CD4-positive, alpha-beta T cell treated with Interleukin-6 for 4 hours (primary cell): ENCODE data around the gene SH3YL1.

ENCODE experiments used
- DNase-seq: peaks from one replicate; pipeline ENCODE4 v3.0.0-alpha.2; 2020; ENCODE audit warnings: mixed read lengths

SH3YL1 gene

GRCh38 chr2:263774-264492 lies at the start of gene SH3YL1:
Gene SH3YL1 (minus strand): TSS chr2:264032. CDS start chr2:263984, 48 bp downstream.
- peak; percentile 76 for DNase-seq

DNA sequence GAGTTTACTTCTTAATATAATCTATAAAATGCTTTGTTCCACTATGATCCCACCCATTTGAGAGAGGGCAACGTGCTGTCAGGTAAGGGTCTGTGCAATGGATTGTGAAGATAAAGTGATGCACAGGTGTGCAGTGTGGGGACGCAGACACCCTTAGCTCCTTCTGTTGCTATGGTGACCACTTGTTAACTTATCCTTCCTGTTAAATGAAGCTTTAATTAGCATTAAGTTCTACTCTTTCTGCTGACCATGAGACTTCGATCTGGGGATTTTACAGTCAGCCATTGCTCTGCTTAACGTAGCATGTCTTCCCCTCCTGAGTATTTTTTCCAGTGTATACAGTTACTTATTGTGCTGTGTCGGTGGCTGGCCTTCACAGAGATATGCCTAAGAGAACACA lies 47.2 kb upstream of the SH3YL1 start:
- DNase-seq, result no peak

DNA sequence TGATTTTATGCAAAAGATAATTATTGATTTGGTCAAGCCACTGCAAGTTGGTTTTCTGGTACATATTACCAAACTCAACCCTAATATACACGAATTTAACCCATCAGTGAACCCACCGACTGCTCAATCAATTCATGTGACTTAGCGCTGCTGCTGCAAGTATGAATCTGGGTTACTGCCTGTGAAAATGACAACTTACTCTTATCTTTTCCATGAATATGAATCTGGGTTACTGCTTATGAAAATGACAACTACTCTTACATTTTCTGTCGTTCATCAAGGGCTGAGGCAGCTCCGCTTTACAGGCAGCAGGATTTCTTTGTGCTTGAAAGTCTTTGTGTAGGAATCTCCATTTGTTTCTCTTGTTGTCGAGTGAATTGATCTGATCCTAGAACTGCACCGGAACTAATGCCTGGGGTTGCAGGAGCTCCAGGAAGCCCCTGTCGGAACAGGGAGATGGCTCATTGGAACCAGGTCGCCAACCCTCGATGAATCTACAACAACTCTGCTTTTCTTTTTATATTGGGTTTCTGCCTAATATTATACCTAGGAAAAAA lies 46.2 kb upstream of the SH3YL1 start:
- no peak for DNase-seq

- DNase-seq, result no peak
These were observed 45.5 kb upstream of the SH3YL1 start for GRCh38 chr2:309148-309953.

GRCh38 chr2:305366-305765 lies 41.5 kb upstream of the SH3YL1 start:
- DNase-seq, result no peak

- no peak for DNase-seq
These were observed 32.5 kb upstream of the SH3YL1 start for GRCh38 chr2:296354-296753.

DNA sequence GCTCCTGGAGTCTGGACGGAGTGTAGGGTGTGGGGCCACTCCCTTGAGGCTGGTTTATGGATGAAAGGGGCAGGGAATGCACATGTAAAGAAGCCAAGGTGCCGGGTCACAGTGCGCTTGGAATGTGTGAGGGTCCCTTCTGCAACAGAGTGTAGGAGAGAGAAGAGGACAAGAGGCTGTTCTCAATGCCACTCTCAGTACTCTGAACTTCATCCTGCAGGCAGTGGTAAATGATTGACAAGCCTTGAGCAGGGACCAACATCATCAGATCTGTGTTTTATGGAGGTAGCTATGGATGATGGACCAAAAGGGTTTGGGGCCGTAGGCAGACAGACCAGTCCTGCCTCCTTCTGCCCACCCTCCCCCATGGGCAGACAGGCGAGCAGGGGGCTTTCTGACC lies 31.3 kb upstream of the SH3YL1 start:
- DNase-seq, result no peak

GRCh38 chr2:290090-290722 lies 26.4 kb upstream of the SH3YL1 start:
- peak; percentile 65 for DNase-seq

- no peak for DNase-seq
These were observed 25.7 kb upstream of the SH3YL1 start for GRCh38 chr2:289362-290089.

DNA sequence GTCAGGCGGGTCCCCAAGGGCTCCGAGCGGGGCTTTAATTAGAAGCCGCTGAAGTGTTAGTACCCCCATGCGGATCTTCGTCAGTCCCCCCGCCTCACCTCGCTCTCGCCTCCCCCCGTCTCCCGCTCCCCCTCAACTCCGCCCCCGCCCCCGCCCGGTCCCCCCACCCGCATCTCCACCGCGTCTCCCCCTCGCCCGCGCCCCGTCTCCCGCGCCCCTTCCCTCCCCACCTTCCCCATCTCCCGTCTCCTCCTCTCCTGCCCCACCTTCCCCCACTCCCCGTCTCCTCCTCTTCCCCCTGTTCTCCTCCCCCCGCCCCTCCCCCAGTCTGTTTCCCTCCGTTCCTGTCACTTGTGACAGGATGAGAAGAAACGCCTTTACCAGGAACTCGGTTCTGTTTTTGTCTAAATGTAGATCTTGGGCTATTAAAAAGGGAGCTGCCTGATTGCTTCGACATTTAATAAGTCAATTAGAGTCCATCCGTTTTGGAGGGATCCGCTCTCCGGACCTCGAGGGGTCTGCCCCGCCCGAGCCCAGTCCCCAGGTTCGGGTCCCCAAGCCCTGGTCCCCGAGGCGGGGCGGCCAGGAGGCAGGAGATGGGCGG lies 25.0 kb upstream of the SH3YL1 start:
- DNase-seq, result no peak

- DNase-seq, result peak; percentile 21
These were observed 24.3 kb upstream of the SH3YL1 start, which contains the start of gene ALKAL2 for GRCh38 chr2:287911-288757. Gene ALKAL2 (minus strand): TSS chr2:288091. CDS start chr2:287835, 256 bp downstream.

DNA sequence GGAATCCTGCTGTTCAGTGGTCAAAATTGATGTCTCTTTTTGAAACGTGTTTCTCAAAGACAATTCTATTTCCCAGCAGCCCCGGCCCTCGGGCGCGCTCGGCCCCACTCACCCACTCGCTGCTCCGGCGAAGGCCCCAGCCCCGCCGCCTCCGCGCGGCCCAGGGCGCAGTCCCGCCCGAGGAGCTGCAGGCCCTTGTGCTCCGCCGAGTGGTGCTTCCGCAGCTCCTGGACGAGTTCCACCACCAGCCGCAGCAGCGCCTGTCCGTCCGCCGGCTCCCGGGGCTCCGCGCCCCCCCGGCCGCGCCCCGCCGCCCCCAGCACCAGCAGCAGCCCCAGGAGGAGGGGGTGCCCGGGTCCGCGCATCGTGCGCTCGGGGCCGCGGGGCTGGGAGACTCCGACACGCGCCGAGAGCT lies 23.6 kb upstream of the SH3YL1 start:
- no peak for DNase-seq

- DNase-seq, result no peak
These were observed 23.1 kb upstream of the SH3YL1 start for GRCh38 chr2:286774-287392.

DNA sequence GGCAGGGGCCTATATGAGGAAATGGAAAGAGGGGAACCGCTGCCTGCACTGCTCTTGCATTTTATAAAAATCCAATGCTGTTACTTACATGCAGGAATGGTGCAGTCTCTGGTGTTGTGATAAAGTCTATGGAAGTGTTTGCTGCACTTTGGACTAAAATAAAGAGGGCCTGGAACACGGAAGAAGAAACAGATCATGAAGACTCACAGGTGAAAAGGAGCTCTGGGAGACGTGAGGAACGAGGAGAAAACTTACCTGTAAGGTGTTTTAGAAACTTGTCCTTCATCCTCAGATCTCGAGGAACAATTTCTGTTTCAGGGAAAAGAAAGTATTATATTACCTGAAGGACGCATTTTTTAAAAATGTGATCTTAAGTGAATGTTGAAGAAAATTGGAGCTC lies 22.2 kb upstream of the SH3YL1 start:
- DNase-seq, result no peak

- DNase-seq, result no peak
These were observed 21.7 kb upstream of the SH3YL1 start for GRCh38 chr2:285531-285930.

DNA sequence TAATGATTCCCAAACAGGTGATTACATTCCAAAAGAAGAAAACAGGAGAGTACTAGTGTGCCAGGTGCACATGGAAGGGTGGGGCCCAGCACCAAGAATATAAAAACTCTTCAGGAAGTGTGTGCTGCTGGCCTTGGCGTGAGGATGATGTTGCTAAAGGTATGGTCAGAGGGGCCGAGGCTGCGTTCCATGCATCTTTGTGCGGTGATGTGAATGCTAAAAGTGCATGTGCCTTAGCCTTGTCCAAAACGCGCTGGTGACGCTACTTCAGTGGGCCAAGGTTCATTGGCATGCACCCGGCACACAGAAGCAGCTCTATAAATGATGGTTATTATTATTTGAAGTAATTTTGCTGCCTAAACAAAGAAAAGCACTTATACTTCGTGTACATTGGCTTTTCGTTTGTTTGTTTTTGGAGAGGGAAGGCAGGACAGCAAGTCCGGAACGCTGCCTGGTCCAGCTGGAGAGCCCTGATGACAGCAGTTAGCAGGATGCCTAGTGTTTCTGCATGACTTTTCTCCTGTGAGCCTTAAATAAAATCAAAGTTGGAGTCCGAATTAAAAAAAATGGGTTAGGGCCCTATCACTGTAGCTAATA lies 21.2 kb upstream of the SH3YL1 start:
- DNase-seq, result no peak

- DNase-seq, result no peak
These were observed 20.4 kb upstream of the SH3YL1 start for GRCh38 chr2:283996-284794.

DNA sequence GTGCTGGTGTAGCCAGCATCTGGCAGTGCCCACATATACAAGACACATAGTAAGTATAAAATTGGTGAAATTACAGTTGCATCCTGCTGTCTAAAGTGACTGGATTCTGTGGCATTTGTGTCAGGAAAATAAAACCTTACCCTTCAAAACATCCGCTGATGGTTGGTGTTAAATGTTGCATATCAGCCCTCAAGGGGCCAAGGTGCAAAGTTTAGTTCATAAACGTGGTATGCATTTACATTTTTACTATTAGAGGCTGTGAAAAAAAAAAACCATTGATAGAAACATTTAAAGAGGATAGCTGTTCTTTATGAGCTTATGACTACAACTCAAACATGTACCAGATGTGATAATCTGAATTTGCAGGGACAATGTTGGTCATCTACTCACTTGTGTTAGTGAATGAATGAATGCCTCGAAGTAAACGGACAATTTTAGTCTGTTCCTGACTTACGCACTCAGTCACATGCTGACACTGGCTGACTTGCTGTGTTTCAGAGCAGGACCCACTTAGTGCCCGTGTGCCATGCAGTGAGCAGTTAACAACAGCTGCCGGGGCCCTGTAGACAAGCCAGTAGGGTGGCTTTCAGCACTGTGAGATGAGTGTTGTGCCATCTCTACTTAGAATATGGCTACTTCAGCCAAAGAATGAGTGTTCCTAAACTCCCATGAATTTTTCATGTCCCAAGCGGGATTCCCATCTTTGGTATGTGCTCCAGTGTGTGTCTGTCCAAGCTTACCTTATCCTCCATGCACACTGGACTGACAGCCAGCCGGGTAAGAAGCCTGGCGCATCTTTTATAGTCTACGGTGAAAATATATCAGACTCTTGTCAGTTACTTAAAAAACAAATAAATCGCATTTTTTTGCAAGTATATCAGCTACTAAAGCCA lies 18.8 kb upstream of the SH3YL1 start:
- DNase-seq, result no peak
